Stimulated activated CD8-positive, alpha-beta memory T cell treated with anti-CD3 and anti-CD28 coated beads, Interleukin-12 subunit alpha, Interleukin-12 subunit beta, amount 100 ng/mL, for 24 hours (primary cell): ENCODE measurements around the gene CWH43.
"Not testable (repeated sequence)": the region's sequence is repeated elsewhere in the genome, so short reads cannot be mapped to it uniquely, and the experiment has no call there.

Source experiments
- DNase-seq: peaks from one replicate; pipeline ENCODE4 v3.0.0-alpha.2; 2020; ENCODE audit errors: extremely low read depth

The CWH43 gene

DNA sequence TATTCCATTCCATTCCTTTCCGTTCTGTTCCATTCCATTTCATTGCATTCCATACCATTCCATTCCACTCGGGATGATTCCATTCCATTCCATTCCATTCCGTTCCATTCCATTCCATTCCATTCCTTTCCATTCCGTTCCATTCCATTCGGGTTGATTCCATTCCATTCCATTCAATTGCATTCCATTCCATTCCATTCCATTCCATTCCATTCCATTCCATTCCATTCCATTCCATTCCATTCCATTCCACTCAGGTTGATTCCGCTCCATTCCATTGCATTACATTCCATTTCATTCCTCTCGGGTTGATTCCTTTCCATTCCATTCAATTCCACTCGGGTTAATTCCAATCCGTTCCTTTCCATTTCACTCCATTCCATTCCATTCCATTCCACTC lies 111.0 kb downstream of the CWH43 start:
- DNase-seq = not testable (repeated sequence)

DNA sequence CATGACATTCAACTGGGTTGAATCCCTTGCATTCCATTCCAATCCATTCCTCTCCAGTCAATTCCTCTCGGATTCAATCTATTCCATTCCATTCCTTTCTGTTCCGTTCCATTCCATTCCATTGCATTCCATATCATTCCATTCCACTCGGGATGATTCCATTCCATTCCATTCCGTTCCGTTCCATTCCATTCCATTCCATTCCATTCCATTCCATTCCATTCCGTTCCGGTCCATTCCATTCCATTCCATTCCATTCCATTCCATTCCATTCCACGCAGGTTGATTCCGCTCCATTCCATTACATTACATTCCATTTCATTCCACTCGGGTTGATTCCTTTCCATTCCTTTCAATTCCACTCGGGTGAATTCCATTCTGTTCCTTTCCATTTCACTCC lies 111.4 kb downstream of the CWH43 start:
- not testable (repeated sequence) for DNase-seq

DNA sequence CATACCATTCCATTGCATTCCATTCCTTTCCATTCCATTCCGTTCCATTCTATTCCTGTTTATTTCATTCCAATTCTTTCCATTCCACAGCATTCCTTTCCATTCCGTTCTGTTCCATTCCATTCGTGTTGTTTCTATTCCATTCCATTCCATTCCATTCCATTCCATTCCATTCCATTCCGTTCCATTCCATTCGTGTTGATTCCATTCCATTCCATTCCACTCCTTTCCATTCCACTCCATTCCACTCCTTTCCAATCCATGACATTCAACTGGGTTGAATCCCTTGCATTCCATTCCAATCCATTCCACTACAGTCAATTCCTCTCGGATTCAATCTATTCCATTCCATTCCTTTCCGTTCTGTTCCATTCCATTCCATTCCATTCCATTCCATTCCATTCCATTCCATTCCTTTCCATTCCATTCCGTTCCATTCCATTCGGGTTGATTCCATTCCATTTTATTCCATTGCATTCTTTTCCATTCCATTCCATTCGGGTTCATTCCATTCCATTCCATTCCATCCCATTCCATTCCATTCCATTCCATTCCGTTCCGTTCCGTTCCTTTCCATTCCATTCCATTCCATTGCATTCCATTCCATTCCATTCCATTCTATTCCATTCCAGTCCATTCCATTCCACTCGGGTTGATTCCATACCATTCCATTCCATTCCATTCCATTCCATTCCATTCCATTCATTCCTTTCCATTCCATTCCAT lies 112.1 kb downstream of the CWH43 start:
- not testable (repeated sequence) for DNase-seq

DNA sequence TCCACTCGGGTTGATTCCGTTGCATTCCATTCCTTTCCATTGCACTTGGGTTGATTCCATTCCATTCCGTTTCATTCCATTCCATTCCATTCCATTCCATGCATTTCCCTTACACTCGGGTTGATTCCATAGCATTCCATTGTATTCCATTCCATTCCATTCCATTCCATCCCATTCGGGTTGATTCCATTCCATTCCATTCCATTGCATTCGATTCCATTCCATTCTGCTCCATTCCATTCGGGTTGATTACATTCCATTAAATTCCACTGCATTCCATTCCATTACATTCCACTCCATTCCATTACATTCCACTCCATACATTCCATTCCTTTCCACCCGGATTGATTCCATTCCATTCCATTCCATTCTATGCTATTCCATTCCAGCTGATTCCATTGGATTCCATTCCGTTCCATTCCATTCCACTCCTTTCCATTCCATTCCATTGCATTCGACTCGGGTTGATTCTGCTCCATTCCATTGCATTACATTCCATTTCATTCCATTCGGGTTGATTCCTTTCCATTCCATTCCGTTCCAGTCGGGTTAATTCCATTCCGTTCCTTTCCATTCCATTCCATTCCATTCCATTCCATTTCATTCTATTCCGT lies 113.9 kb downstream of the CWH43 start:
- DNase-seq = not testable (repeated sequence)

DNA sequence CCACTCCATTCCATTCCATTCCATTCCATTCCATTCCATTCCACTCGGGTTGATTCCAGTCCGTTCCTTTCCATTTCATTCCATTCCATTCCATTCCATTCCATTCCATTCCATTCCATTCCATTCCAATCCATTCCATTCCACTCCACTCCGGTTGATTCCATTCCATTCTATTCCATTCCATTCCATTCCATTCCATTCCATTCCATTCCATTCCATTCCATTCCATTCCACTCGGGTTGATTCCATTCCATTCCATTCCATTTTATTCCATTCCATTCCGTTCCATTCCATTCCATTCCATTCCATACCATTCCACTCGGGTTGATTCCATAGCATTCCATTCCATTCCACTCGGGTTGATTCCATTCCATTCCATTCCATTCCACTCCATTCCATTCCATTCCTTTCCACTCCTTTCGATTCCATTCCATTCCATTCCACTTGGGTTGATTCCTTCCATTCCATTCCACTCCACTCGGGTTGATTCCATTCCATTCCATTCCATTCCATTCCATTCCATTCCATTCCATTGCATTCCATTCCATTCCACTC lies 116.3 kb downstream of the CWH43 start:
- not testable (repeated sequence) for DNase-seq

DNA sequence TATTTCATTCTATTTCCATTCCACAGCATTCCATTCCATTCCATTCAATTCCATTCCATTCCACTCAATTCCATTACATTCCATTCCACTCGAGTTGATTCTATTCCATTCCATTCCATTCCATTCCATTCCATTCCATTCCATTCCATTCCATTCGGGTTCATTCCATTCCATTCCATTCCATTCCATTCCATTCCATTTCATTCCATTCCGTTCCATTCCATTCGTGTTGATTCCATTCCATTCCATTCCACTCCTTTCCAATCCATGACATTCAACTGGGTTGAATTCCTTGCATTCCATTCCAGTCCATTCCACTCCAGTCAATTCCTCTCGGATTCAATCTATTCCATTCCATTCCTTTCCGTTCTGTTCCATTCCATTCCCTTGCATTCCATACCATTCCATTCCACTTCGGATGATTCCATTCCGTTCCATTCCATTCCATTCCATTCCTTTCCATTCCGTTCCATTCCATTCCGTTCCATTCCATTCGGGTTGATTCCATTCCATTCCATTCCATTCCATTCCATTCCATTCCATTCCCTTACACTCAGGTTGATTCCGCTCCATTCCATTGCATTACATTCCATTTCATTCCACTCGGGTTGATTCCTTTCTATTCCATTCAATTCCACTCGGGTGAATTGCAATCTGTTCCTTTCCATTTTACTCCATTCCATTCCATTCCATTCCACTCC lies 117.5 kb downstream of the CWH43 start:
- not testable (repeated sequence) for DNase-seq

DNA sequence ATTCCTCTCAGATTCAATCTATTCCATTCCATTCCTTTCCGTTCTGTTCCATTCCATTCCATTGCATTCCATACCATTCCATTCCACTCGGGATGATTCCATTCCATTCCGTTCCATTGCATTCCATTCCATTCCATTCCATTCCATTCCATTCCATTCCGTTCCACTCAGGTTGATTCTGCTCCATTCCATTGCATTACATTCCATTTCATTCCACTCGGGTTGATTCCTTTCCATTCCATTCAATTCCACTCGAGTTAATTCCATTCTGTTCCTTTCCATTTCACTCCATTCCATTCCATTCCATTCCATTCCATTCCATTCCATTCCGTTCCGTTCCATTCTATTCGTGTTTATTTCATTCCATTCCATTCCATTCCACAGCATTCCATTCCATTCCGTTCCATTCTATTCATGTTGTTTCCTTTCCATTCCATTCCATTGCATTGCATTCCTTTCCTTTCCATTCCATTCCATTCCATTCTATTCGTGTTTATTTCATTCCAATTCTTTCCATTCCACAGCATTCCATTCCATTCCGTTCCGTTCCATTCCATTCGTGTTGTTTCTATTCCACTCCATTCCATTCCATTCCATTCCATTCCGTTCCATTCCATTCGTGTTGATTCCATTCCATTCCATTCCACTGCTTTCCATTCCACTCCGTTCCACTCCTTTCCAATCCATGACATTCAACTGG lies 118.3 kb downstream of the CWH43 start:
- DNase-seq = not testable (repeated sequence)

DNA sequence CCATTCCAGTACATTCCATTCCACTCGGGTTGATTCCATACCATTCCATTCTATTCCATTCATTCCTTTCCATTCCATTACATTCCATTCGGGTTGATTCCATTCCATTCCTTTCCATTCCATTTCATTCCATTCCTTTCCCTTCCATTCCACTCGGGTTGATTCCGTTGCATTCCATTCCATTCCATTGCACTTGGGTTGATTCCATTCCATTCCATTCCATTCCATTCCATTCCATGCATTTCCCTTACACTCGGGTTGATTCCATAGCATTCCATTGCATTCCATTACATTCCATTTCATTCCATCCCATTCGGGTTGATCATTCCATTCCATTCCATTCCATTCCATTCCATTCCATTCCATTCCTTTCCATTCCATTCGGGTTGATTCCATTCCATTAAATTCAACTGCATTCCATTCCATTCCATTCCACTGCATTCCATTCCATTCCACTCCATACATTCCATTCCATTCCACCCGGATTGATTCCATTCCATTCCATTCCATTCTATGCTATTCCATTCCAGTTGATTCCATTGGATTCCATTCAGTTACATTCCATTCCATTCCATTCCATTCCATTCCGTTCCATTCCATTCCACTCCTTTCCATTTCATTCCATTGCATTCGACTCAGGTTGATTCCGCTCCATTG lies 119.3 kb downstream of the CWH43 start:
- DNase-seq = not testable (repeated sequence)

DNA sequence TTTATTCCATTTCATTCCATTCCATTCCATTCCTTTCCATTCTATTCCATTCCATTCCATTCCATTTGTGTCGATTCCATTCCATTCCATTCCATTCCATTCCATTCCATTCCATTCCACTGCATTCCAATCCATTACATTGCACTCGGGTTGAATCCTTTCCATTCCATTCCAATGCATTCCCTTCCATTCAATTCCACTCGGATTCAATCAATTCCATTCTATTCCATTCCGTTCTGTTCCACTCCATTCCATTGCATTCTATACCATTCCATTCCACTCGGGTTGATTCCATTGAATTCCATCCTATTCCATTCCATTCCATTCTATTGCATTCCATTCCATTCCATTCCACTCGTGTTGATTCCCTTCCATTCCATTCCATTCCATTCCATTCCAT lies 121.2 kb downstream of the CWH43 start:
- DNase-seq = not testable (repeated sequence)

DNA sequence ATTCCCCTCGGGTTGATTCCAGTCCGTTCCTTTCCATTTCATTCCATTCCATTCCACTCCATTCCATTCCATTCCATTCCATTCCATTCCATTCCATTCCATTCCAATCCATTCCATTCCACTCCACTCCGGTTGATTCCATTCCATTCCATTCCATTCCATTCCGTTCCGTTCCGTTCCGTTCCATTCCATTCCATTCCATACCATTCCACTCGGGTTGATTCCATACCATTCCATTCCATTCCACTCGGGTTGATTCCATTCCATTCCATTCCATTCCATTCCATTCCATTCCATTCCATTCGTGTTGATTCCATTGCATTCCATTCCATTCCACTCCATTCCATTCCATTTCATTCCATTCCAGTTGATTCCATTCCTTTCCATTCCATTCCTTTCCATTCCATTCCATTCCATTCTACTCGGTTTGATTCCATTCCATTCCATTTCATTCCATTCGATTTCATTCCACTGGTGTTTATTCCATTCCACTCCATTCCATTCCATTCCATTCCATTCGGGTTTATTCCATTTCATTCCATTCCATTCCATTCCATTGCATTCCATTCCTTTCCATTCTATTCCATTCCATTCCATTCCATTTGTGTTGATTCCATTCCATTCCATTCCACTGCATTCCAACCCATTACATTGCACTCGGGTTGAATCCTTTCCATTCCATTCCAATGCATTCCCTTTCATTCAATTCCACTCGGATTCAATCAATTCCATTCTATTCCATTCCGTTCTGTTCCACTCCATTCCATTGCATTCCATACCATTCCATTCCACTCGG lies 122.3 kb downstream of the CWH43 start:
- DNase-seq = not testable (repeated sequence)

DNA sequence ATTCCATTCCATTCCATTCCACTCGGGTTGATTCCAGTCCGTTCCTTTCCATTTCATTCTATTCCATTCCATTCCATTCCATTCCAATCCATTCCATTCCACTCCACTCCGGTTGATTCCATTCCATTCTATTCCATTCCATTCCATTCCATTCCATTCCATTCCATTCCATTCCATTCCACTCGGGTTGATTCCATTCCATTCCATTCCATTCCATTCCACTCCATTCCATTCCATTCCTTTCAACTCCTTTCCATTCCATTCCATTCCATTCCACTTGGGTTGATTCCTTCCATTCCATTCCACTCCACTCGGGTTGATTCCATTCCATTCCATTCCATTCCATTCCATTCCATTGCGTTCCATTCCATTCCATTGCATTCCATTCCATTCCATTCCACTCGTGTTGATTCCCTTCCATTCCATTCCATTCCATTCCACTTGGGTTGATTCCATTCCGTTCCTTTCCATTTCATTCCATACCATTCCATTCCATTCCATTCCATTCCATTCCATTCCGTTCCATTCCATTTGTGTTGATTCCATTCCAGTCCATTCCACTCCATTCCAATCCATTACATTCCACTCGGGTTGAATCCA lies 123.6 kb downstream of the CWH43 start:
- not testable (repeated sequence) for DNase-seq

DNA sequence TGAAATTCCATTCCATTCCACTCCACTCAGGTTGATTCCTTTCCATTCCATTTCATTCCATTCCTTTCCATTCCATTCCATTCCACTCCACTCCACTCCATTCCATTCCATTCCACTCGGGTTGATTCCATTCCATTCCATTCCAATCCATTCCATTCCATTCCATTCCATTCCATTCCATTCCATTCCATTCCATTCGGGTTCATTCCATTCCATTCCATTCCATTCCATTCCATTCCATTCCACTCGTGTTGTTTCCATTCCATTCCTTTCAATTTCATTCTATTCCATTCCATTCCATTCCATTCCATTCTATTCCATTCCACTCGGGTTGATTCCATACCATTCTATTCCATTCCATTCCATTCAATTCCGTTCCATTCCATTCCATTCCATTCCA lies 124.5 kb downstream of the CWH43 start:
- DNase-seq = not testable (repeated sequence)
